ENCODE data around the gene TGFBR1. TPM values are rescaled to one million over a fixed set of nuclear protein-coding genes. Genes with fewer than 3 reads are reported as not detected.

Gene TGFBR1
- polyA plus RNA-seq, 1 donor, result 22.9 TPM

GRCh38 chr9:99169982-99170761 lies 65.3 kb downstream of the TGFBR1 start:
- DNase-seq (ENCODE audit: low read depth), result no peak

- no peak for DNase-seq (ENCODE audit: low read depth)
Measured at GRCh38 chr9:99171225-99172123, 66.6 kb downstream of the TGFBR1 start.

- no peak for DNase-seq (ENCODE audit: low read depth)
Measured at GRCh38 chr9:99172124-99173091, 67.5 kb downstream of the TGFBR1 start.

- no peak for DNase-seq (ENCODE audit: low read depth)
Measured at GRCh38 chr9:99173570-99174504, 68.9 kb downstream of the TGFBR1 start.

- no peak for DNase-seq (ENCODE audit: low read depth)
Measured at GRCh38 chr9:99176527-99177013, 71.7 kb downstream of the TGFBR1 start.

- DNase-seq (ENCODE audit: low read depth), result no peak
Measured at GRCh38 chr9:99177576-99178366, 72.9 kb downstream of the TGFBR1 start.

DNA sequence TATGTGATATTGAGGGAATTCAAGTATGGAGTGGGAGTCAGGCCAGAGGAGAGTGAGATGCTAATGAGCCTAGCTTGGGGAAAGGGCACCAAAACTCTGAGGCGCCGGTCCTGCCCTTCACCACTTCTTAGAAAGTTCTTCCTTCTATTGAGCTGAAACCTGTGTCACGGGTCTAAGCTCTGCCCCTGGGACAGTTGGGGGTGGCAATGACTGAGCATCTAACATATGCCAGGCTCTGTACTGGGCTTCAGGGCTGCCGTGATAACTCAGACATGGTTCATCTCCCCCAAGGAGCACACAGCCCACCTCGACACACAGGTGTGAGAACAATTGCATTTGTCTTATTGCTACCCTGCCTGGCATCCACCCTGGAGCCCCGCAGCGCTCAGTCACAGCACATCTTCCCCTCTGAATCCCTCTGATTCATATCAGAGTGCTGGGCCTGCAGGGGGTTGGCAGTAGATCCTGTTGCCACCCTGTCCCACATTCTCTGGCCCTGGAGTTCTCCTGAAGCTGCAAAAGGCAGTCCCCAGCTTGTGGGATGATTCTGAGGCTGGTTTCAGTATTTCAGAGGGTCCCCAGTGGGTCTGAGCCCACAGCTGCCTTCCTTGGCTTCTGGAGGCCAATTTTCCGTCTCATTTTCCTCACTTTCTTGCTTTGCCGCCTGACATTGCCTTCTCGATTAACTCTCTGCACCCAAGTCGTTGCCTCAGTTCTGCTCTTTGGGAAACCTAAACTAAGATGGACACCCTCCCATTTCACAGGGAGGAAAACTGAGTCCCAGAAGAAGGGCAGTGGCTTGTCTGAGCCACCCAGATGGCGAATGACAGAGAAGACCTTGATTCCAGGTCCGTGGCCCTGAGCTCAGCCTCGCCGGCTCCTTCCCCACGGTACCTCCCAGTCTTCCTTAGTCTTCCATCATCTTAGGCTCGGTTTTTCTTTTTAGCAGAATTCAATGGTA lies 74.3 kb downstream of the TGFBR1 start:
- DNase-seq (ENCODE audit: low read depth), result no peak

GRCh38 chr9:99180199-99180598 lies 75.3 kb downstream of the TGFBR1 start:
- no peak for DNase-seq (ENCODE audit: low read depth)

GRCh38 chr9:99180662-99181061 lies 75.7 kb downstream of the TGFBR1 start:
- DNase-seq (ENCODE audit: low read depth), result no peak

DNA sequence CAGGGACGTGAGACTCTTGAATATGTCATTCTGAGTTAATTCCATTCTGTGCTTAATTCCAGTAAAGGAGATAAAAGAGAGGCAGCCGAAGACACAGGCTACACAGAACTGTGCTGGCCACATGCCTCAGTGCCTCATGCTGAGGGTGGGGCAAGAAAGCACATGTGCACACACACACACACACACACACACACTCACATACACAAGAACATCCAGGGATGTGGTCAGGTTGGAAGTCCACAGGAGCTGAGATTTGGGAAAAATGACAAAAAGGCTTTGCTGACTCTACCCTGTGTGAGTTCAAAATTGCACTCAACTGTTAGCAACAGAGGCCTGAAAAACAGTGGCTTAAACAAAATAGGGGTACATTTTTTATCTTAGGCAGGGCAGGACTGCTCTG lies 76.3 kb downstream of the TGFBR1 start:
- DNase-seq (ENCODE audit: low read depth), result no peak

DNA sequence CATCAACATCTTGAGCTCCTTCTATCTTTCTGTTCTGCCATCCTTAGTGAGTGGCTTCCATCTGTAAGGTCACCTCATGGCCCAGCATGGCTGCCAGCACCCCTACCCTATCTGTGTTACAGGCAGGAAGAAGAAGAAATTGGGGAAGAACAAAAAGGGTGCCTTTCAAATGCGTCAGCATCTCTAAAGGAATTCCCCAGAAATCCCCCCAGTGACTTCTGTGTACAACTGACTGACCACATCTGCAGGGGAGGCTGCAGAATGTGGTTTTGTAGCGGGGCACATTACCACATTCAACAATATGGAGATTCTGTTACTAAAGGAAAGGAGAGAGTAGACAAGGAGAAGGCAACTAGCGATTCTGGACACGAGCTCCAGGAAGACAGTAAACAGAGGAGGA lies 76.7 kb downstream of the TGFBR1 start:
- DNase-seq (ENCODE audit: low read depth), result no peak

DNA sequence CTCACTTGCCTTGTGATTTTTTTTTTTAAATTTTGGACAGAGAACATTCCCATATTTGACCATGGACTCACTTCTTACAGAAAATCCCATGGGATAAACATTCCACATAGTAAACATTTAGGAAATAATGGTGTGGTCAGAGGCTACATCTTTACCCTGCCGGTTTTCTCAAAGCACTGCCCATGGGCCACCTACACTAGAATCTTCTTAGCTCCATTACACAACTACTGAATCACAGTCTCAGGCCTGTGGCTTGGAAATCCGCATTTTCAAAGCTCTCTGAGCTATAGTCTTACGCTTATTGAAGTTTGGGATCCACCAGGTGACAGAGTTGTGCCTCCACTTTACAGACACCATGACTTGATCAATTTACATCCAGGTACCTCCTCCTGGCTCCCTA lies 77.4 kb downstream of the TGFBR1 start:
- no peak for DNase-seq (ENCODE audit: low read depth)

- DNase-seq (ENCODE audit: low read depth), result no peak
Measured at GRCh38 chr9:99183616-99184015, 78.7 kb downstream of the TGFBR1 start.

DNA sequence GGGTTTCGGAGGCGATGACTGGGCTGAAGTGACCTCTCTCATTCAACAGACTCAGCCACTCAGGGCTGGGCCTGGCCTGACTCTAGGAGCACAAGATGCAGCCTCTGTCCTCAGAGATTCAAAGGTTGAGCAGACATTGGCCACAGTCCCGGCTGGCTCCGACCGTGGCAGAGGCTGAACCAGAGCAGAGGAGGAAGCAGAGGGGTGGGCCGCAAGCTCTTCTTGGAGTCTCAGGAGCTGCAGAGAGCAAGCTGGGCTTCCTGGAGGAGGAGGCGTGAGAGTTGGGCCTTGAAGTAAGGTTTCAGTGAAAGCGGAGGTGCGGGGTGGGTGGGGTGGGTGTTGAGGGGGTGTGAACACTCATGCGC lies 79.2 kb downstream of the TGFBR1 start:
- DNase-seq (ENCODE audit: low read depth), result no peak

- peak; percentile 93 for DNase-seq (ENCODE audit: low read depth)
Measured at GRCh38 chr9:99184475-99185347, 79.8 kb downstream of the TGFBR1 start.

DNA sequence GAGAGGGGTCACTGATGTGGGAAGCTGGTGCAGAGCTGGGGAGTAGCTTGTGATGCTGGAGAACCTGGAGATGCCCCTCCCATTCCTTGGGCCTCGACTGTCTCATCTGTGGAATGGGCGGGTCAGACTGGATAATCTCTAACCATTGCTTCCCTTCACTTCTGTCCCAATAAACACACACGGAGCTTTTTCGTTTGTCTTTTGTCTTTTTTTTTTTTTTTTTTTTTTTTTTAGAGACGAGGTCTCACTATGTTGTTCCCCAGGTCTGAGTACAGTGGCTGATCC lies 80.4 kb downstream of the TGFBR1 start:
- no peak for DNase-seq (ENCODE audit: low read depth)

- DNase-seq (ENCODE audit: low read depth), result no peak
Measured at GRCh38 chr9:99185934-99186333, 81.0 kb downstream of the TGFBR1 start.

DNA sequence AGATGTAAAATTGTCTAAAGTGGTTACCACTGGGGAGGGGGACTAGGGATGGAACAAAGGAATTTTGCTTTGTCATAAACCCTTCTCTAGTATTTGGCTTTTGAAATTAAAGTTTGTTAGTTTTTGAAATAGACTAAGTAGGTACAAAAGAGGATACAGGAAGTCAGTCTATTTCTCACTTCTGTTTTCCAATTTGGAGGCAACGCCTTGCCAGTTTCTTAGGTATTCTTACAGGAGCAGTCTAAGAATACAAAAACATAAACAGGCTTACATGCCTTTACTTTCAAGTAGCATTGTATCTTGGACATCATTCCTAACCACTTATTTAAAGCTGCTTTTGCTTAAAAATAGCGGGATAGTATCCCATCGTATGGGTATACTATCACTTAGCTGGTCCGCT lies 82.4 kb downstream of the TGFBR1 start:
- no peak for DNase-seq (ENCODE audit: low read depth)

Measured in forelimb muscle (tissue), 1 donor.